ACHN (cell line): ENCODE measurements around the gene PPP6R3.
A peak's percentile ranks its signal among the peaks of the same experiment; 100 is the strongest.
"Not testable (repeated sequence)": the region's sequence is repeated elsewhere in the genome, so short reads cannot be mapped to it uniquely, and the experiment has no call there.

Experiments used
- DNase-seq: peaks from one replicate; pipeline ENCODE4 v3.0.0-alpha.2; 2015
- in situ Hi-C: cut with HindIII; loops from 2 replicates; pipeline ENCODE4 v1.10.0; 2017; ENCODE audit warnings: low sequenced_read_pairs, low pct_ligation_motif_present, low pct_unique_long_range_greater_than_20kb

PPP6R3 gene

GRCh38 chr11:68617925-68618809, 157.6 kb downstream of the PPP6R3 start:
- no peak for DNase-seq
- in situ Hi-C loops = no loop called here

GRCh38 chr11:68621826-68622225, 161.3 kb downstream of the PPP6R3 start:
- DNase-seq = no peak
- in situ Hi-C loops = no loop called here

- DNase-seq, in situ Hi-C loops: not testable (repeated sequence)
Measured at GRCh38 chr11:68623706-68624105, 163.2 kb downstream of the PPP6R3 start.

GRCh38 chr11:68625069-68625468, 164.5 kb downstream of the PPP6R3 start:
- in situ Hi-C loops, DNase-seq: not testable (repeated sequence)

GRCh38 chr11:68626236-68626635, 165.7 kb downstream of the PPP6R3 start:
- in situ Hi-C loops = not testable (repeated sequence)

GRCh38 chr11:68628837-68629236, 168.3 kb downstream of the PPP6R3 start:
- DNase-seq, in situ Hi-C loops: not testable (repeated sequence)

More at GRCh38 chr11:68626236-68626635, 165.7 kb downstream of the PPP6R3 start:
- DNase-seq = not testable (repeated sequence)

GRCh38 chr11:68632375-68632774, 171.8 kb downstream of the PPP6R3 start:
- in situ Hi-C loops = not testable (repeated sequence)

GRCh38 chr11:68632802-68633201, 172.2 kb downstream of the PPP6R3 start:
- peak; percentile 63 for DNase-seq
- in situ Hi-C loops = no loop called here

More at GRCh38 chr11:68632375-68632774, 171.8 kb downstream of the PPP6R3 start:
- not testable (repeated sequence) for DNase-seq

GRCh38 chr11:68634606-68635005, 174.1 kb downstream of the PPP6R3 start:
- in situ Hi-C loops, DNase-seq: not testable (repeated sequence)

- DNase-seq, in situ Hi-C loops: not testable (repeated sequence)
Measured at GRCh38 chr11:68635172-68635571, 174.6 kb downstream of the PPP6R3 start.

GRCh38 chr11:68635883-68636282, 175.3 kb downstream of the PPP6R3 start:
- DNase-seq, in situ Hi-C loops: not testable (repeated sequence)

- DNase-seq, in situ Hi-C loops: not testable (repeated sequence)
Measured at GRCh38 chr11:68639322-68639721, 178.8 kb downstream of the PPP6R3 start.

GRCh38 chr11:68641880-68642279, 181.3 kb downstream of the PPP6R3 start:
- in situ Hi-C loops = no loop called here
- DNase-seq = no peak

- DNase-seq = no peak
- in situ Hi-C loops = no loop called here
Measured at GRCh38 chr11:68643585-68643984, 183.0 kb downstream of the PPP6R3 start.

- in situ Hi-C loops = no loop called here
- DNase-seq = no peak
Measured at GRCh38 chr11:68646832-68647231, 186.3 kb downstream of the PPP6R3 start.

- no peak for DNase-seq
- in situ Hi-C loops = no loop called here
Measured at GRCh38 chr11:68649851-68650555, 189.5 kb downstream of the PPP6R3 start.

- in situ Hi-C loops = no loop called here
- DNase-seq = no peak
Measured at GRCh38 chr11:68650801-68651200, 190.2 kb downstream of the PPP6R3 start.

- in situ Hi-C loops = no loop called here
- no peak for DNase-seq
Measured at GRCh38 chr11:68651208-68651984, 190.8 kb downstream of the PPP6R3 start.
